Calu3 (cell line): ENCODE data around the gene ABCG4. TPM values are rescaled to one million over a fixed set of nuclear protein-coding genes. Genes with fewer than 3 reads are reported as not detected.

Experiments
- BruUV-seq: library from RNA; stranded (reverse); fragments of 400-500 nt; replicated peaks from 2 replicates; lab custom pipeline; 2021; lab: Mats Ljungman, UMichigan
- CTCF ChIA-PET: fragments of 300-600 bp; sonication (Branson Sonifier 250); formaldehyde crosslinking; loops from one replicate; lab custom pipeline; 2022; ENCODE audit warnings: antibody characterized with exemption; lab: Charles Lee
- DNase-seq: peaks from one replicate; pipeline ENCODE4 v3.0.0; 2022
- H3K27ac Mint-ChIP-seq: one replicate; pipeline ENCODE4 v1.8.0; 2022; ENCODE audit warnings: mixed read lengths; ENCODE audit not compliant: unreplicated experiment
- H3K27me3 Mint-ChIP-seq: one replicate; pipeline ENCODE4 v1.8.0; 2022; ENCODE audit warnings: mixed read lengths; ENCODE audit not compliant: unreplicated experiment
- H3K36me3 Mint-ChIP-seq: one replicate; pipeline ENCODE4 v1.8.0; 2022; ENCODE audit warnings: mild to moderate bottlenecking, moderate library complexity, mixed read lengths; ENCODE audit not compliant: insufficient read depth, unreplicated experiment
- H3K4me1 Mint-ChIP-seq: one replicate; pipeline ENCODE4 v1.8.0; 2022; ENCODE audit warnings: mild to moderate bottlenecking, low read depth, mixed read lengths; ENCODE audit not compliant: unreplicated experiment
- H3K4me3 Mint-ChIP-seq: one replicate; pipeline ENCODE4 v1.8.0; 2022; ENCODE audit warnings: mild to moderate bottlenecking, low read depth, moderate library complexity, mixed read lengths; ENCODE audit not compliant: unreplicated experiment
- H3K9me3 Mint-ChIP-seq: one replicate; pipeline ENCODE4 v1.8.0; 2022; ENCODE audit warnings: low read depth, mixed read lengths; ENCODE audit not compliant: unreplicated experiment
- CTCF ChIP-seq: fragments of 200-600 bp; IDR thresholded peaks from one replicate; pipeline ENCODE4 v1.8.0; 2022; ENCODE audit warnings: antibody characterized with exemption; ENCODE audit not compliant: unreplicated experiment
- intact Hi-C: fragments of 100-400 bp; cut with micrococcal nuclease; formaldehyde crosslinking; loops from one replicate; pipeline ENCODE4 v1.10.0; 2022; ENCODE audit not compliant: unreplicated experiment
- total RNA-seq: library from RNA; stranded (reverse); gene quantifications from 2 replicates; pipeline ENCODE4 v1.2.3, GENCODE V29; 2022

Gene ABCG4
- total RNA-seq, 1 experiment from 2014 or later: not detected

GRCh38 chr11:119109843-119110242 lies 39.0 kb upstream of the ABCG4 start:
- Mint-ChIP-seq H3K36me3 (peaks cover 38% of the 10 kb centered on the region), H3K9me3 (no peaks in the 10 kb centered on the region), H3K4me3 (no peak overlapping the region), H3K27me3 (no peaks in the 10 kb centered on the region), H3K27ac (no peak overlapping the region), H3K4me1 (peaks cover 13% of the 10 kb centered on the region)
- BruUV-seq: no TSS peak
- no peak for DNase-seq
- intact Hi-C loops: no loop called here
- CTCF ChIA-PET: interaction anchor here (0.6 kb wide), 1 partner anchor 157 kb away, joined by 4 read pairs; no protein-coding TSS in a partner anchor
- TF ChIP-seq CTCF: no peak

GRCh38 chr11:119110439-119110838 lies 38.4 kb upstream of the ABCG4 start:
- no peak for TF ChIP-seq CTCF
- Mint-ChIP-seq H3K36me3 (peaks cover 38% of the 10 kb centered on the region), H3K27ac (no peak overlapping the region), H3K27me3 (no peaks in the 10 kb centered on the region), H3K4me1 (peaks cover 13% of the 10 kb centered on the region), H3K4me3 (no peak overlapping the region), H3K9me3 (no peaks in the 10 kb centered on the region)
- intact Hi-C loops: no loop called here
- CTCF ChIA-PET: interaction anchor here (0.6 kb wide), 1 partner anchor 157 kb away, joined by 4 read pairs; no protein-coding TSS in a partner anchor
- DNase-seq: no peak
- BruUV-seq: no TSS peak

- Mint-ChIP-seq H3K9me3 (no peaks in the 10 kb centered on the region), H3K27ac (no peak overlapping the region), H3K36me3 (peaks cover 32% of the 10 kb centered on the region), H3K27me3 (no peaks in the 10 kb centered on the region), H3K4me1 (peaks cover 13% of the 10 kb centered on the region), H3K4me3 (no peak overlapping the region)
- CTCF ChIA-PET: no interaction called here
- BruUV-seq: no TSS peak
- TF ChIP-seq CTCF: no peak
- intact Hi-C loops: no loop called here
- DNase-seq: no peak
These were observed 37.4 kb upstream of the ABCG4 start for GRCh38 chr11:119111361-119111925.

- Mint-ChIP-seq H3K36me3 (peaks cover 22% of the 10 kb centered on the region), H3K27ac (no peak overlapping the region), H3K4me3 (no peak overlapping the region), H3K9me3 (no peaks in the 10 kb centered on the region), H3K27me3 (no peaks in the 10 kb centered on the region), H3K4me1 (peaks cover 13% of the 10 kb centered on the region)
- no peak for TF ChIP-seq CTCF
- no peak for DNase-seq
- CTCF ChIA-PET: no interaction called here
- intact Hi-C loops: no loop called here
- BruUV-seq: no TSS peak
These were observed 36.4 kb upstream of the ABCG4 start for GRCh38 chr11:119112314-119113020.
